ENCODE data around the gene KRTAP10-11. TPM values are rescaled to one million over a fixed set of nuclear protein-coding genes. Genes with fewer than 3 reads are reported as not detected.

KRTAP10-11 gene
- total and polyA plus RNA-seq, 8 donors, result not detected

DNA sequence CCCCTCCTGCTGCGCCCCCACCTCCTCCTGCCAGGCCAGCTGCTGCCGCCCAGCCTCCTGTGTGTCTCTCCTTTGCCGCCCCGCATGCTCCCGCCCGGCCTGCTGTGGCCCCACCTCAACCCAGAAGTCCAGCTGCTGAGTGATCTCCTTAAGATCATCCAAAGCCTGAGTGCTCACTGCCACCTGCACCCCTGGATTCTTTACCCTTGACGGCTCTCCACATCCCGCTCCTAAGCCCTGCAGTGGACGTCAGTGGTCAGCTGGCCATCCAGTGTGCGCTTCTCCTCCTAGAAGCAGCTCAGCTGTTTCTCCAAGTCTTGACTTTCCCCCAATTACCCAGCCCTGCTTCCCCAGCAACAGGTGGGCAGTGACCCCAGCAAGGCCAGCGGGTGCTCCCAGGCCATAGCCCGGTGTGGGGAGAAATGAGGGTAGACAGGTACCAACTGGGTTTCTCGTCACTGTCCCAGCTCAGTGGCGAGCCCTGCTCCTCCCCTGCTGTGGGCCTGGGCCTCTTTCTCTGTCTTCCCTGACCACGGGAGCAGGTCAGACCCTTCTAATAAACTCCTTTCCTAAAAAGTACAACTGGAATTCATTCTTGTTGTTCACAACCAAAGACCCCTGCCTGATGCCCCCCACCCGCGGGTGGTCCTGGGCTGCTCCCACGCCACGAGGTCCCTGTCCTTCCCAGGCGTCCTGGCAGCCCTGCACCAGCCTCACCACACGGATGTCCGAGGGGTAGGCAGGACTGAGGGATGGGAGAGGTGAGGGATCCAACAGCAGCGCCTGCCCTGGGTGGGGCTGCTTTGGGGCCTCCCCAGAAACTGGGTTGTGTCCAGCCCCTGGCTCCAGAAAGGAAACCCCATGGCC lies 44.4 kb upstream of the KRTAP10-11 start:
- H3K4me3 ChIP-seq, result no peak overlapping the region
- TF ChIP-seq, protein P1, sequence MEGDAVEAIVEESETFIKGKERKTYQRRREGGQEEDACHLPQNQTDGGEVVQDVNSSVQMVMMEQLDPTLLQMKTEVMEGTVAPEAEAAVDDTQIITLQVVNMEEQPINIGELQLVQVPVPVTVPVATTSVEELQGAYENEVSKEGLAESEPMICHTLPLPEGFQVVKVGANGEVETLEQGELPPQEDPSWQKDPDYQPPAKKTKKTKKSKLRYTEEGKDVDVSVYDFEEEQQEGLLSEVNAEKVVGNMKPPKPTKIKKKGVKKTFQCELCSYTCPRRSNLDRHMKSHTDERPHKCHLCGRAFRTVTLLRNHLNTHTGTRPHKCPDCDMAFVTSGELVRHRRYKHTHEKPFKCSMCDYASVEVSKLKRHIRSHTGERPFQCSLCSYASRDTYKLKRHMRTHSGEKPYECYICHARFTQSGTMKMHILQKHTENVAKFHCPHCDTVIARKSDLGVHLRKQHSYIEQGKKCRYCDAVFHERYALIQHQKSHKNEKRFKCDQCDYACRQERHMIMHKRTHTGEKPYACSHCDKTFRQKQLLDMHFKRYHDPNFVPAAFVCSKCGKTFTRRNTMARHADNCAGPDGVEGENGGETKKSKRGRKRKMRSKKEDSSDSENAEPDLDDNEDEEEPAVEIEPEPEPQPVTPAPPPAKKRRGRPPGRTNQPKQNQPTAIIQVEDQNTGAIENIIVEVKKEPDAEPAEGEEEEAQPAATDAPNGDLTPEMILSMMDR (IDR thresholded peaks at IDR 0.05), result no peak
- ATAC-seq, result no peak
- peaks cover 0 to 46% of the 10 kb centered on the region in 2 donors for H3K27me3 ChIP-seq
- H3K9me3 ChIP-seq, result peaks cover 0 to 2% of the 10 kb centered on the region in 2 donors
- H3K4me1 ChIP-seq, result no peaks in the 10 kb centered on the region
- intact Hi-C loops (cut with DNase I), result no loop called here
- H3K36me3 ChIP-seq, result no peaks in the 10 kb centered on the region
- H3K27ac ChIP-seq, result no peak overlapping the region
- DNase-seq, result no peak

DNA sequence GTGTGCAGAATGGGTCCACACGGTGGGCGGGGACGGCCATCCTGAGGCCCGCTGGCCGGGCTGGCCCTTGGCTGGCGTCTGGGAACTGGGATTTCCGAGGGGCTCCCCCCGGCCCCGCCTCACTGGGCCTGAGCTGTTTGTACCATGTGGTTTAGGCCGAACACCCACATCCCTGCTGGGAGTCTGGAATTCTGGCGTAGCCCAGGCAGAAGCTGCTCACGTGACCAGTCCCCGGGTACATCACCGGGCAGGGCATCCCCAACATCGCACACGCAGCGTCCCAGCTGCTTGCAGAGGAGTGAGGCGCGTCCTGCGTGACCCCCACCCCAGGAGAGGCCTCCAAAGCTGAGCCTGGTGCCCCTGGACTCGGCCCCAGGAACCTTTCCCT lies 43.8 kb upstream of the KRTAP10-11 start:
- ATAC-seq (no peak), DNase-seq (no peak)
- H3K27ac ChIP-seq, result no peak overlapping the region
- H3K9me3 ChIP-seq, result peaks cover 0 to 2% of the 10 kb centered on the region in 2 donors
- TF ChIP-seq, protein P1 (IDR thresholded peaks at IDR 0.05), result no peak
- intact Hi-C loops (cut with DNase I), result no loop called here
- H3K4me3 ChIP-seq, result no peak overlapping the region
- no peaks in the 10 kb centered on the region for H3K36me3 ChIP-seq
- H3K27me3 ChIP-seq, result peaks cover 0 to 46% of the 10 kb centered on the region in 2 donors
- H3K4me1 ChIP-seq, result no peaks in the 10 kb centered on the region

DNA sequence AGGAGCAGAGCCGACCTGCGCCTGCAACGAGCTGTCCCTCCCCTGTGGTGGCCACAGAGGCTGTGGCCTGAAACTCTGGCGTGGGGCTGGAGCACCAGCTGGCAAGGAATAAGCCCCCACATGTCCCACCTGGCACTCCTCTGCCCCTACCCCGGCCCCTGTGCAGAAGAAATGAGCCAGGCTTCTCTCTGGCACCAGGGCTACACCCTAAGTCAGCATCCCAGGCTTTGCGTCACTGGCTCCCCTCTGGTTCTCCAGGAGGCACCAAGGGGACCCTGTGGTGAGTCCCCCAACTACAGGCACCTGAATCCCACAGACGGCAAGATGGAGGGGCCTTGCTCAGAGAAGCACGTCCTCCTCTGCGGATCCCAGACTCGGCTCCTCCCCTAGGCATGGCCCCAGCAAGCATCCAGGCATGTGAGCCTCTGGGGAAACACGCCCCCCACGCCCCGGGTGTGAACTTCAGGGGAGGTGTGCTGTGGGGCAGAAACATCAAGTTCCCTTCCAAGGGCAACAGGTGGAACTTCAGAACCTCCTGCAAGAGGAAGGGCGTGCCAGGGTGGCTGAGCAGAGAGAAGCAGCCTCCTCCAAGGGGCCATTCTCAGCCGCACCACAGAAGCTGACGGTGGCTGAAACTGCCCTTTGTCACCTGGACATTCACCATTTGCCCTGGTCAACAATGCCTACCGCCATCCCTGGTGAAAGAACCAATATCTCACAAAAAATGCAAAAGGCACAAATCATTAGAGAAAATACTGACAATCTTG lies 42.9 kb upstream of the KRTAP10-11 start:
- intact Hi-C loops (cut with DNase I), result no loop called here
- Histone ChIP-seq H3K4me1 (no peaks in the 10 kb centered on the region), H3K9me3 (peaks cover 0 to 2% of the 10 kb centered on the region in 2 donors), H3K27me3 (peaks cover 0 to 46% of the 10 kb centered on the region in 2 donors), H3K4me3 (no peak overlapping the region), H3K27ac (no peak overlapping the region), H3K36me3 (no peaks in the 10 kb centered on the region)
- no peak for DNase-seq
- ATAC-seq, result no peak
- TF ChIP-seq, protein P1 (IDR thresholded peaks at IDR 0.05), result no peak

DNA sequence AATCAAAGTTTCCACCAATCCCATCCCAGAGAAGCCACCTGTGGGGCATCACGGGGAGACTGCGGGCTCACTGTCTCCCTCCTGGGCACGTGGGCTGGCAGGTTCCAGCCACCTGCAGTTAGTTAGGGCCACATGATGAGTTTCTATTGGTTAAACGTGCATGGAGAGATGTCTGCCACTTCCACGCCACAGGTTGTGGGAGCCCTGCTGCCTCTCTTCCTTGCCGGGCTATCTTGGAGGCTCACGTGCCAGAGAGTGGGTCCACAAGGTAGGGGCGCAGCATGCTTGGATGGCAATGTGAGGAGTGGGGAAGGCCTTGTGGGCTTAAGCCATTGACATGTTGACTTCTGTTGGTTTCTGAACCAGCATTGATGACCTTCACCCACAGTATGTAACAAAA lies 42.3 kb upstream of the KRTAP10-11 start:
- H3K4me1 ChIP-seq, result no peaks in the 10 kb centered on the region
- DNase-seq (no peak), ATAC-seq (no peak)
- H3K36me3 ChIP-seq, result no peaks in the 10 kb centered on the region
- H3K9me3 ChIP-seq, result peaks cover 0 to 2% of the 10 kb centered on the region in 2 donors
- intact Hi-C loops (cut with DNase I), result no loop called here
- no peak overlapping the region for H3K4me3 ChIP-seq
- H3K27ac ChIP-seq, result no peak overlapping the region
- peaks cover 0 to 46% of the 10 kb centered on the region in 2 donors for H3K27me3 ChIP-seq
- TF ChIP-seq, protein P1 (IDR thresholded peaks at IDR 0.05), result no peak

DNA sequence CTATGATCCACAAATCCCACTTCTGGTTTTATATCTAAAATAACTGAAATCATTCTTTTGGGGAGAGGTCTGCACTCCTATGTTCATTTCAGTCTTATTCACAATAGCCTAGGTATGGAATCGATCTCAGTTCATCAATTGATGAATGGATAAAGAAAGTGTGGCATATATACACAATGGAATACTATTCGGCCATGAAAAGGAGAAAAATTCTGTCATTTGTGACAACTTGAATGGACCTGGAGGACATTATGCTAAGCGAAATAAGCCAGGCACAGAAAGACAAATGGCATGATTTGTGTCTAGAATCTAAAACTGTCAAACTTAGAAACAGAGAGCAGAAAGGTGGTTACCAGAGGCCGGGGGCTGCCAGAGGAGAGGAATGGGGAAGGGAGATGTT lies 39.7 kb upstream of the KRTAP10-11 start:
- Histone ChIP-seq H3K4me3 (no peak overlapping the region), H3K27ac (no peak overlapping the region), H3K36me3 (no peaks in the 10 kb centered on the region), H3K9me3 (peaks cover 0 to 23% of the 10 kb centered on the region in 2 donors), H3K4me1 (no peaks in the 10 kb centered on the region), H3K27me3 (peaks cover 0 to 22% of the 10 kb centered on the region in 2 donors)
- ATAC-seq (no peak), DNase-seq (no peak)
- intact Hi-C loops (cut with DNase I), result no loop called here
- TF ChIP-seq, protein P1 (IDR thresholded peaks at IDR 0.05), result no peak
